ENCODE results near the gene RBBP6. TPM values are rescaled to one million over a fixed set of nuclear protein-coding genes. Genes with fewer than 3 reads are reported as not detected.
A peak's percentile ranks its signal among the peaks of the same experiment; 100 is the strongest.

Gene RBBP6
- total and polyA plus RNA-seq, 2 donors (not counting 3 experiments of a cell fraction or from before 2014, with no cell fraction given): 16.8 to 52.1 TPM

DNA sequence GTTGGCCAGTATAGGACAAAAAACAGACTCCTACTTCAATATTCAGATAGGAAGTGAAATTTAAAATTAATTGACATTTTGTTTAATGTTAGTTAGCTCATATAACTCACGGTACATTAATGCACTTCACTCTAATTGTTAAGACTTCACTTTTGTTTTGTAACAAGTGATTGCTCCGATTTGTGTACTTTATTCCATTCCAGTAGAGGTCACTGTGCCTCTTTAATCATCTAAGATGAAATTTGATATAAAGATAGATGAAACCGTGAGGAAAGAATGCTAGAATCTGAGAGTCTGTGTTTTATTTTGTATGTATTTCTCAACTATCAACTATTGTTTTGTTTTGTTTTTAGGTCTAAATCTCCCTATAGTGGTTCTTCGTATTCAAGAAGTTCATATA is 29.0 kb downstream of the RBBP6 start:
- dilution Hi-C loops (cut with MboI; ENCODE audit: extremely low pct_ligation_motif_present, low sequenced_read_pairs) (no loop called here), intact Hi-C loops (cut with micrococcal nuclease) (loop anchor here (2.0 kb wide), 1 partner anchor 236 kb away; no protein-coding TSS in a partner anchor)
- FAIRE-seq: peak; percentile 8
- H3K9ac ChIP-seq (replicated peaks; ENCODE audit: extremely low read depth, insufficient read depth, low read length): no peak overlapping the region
- H3K27me3 ChIP-seq (ENCODE audit: control insufficient read depth in 2 of 2, insufficient read depth in 2 of 2, low read length in 2 of 2): no peaks in the 10 kb centered on the region
- POLR2A ChIA-PET: interaction anchor here (1.1 kb wide), 1 partner anchor 8 kb away, joined by 4 read pairs; no protein-coding TSS in a partner anchor
- peak; percentile 39 for DNase-seq (ENCODE audit: low read depth, low spot score)
- H3K4me2 ChIP-seq (ENCODE audit: insufficient read depth, low read length): no peak overlapping the region
- CTCF ChIA-PET: interaction anchor here (0.9 to 2.6 kb wide), 8 partner anchors 12 to 244 kb away, joined by 3 to 16 read pairs (median 4); no protein-coding TSS in a partner anchor
- BruUV-seq (replicated peaks): no TSS peak
- H3K36me3 ChIP-seq (ENCODE audit: control insufficient read depth in 2 of 2, extremely low read depth in 1 of 2, insufficient read depth in 2 of 2, low read length in 2 of 2): peaks cover 32 to 58% of the 10 kb centered on the region in 2 experiments
- no peak overlapping the region for H3K4me3 ChIP-seq (replicated peaks in 1 of 3; ENCODE audit: insufficient read depth in 1 of 3, low read depth in 1 of 3, low read length in 3 of 3)
- H3K9me1 ChIP-seq (replicated peaks; ENCODE audit: control insufficient read depth, extremely low read depth, insufficient read depth, low read length): no peaks in the 10 kb centered on the region
- H3K27ac ChIP-seq (ENCODE audit: insufficient read depth, low read depth, low read length): no peak overlapping the region
- H3K79me2 ChIP-seq (ENCODE audit: control insufficient read depth, insufficient read depth, low read length): no peaks in the 10 kb centered on the region
- H3K9me3 ChIP-seq (replicated peaks; ENCODE audit: control insufficient read depth, insufficient read depth, low read length): no peaks in the 10 kb centered on the region
- no peaks in the 10 kb centered on the region for H3K4me1 ChIP-seq (ENCODE audit: control insufficient read depth, extremely low read depth, insufficient read depth, low read length)
- no peaks in the 10 kb centered on the region for H4K20me1 ChIP-seq (replicated peaks; ENCODE audit: control insufficient read depth, extremely low read depth, insufficient read depth, low read length)
- TF ChIP-seq POLR2A (IDR thresholded peaks at IDR 0.05; ENCODE audit: low read depth, low read length): no peak
- TF ChIP-seq, protein P1, sequence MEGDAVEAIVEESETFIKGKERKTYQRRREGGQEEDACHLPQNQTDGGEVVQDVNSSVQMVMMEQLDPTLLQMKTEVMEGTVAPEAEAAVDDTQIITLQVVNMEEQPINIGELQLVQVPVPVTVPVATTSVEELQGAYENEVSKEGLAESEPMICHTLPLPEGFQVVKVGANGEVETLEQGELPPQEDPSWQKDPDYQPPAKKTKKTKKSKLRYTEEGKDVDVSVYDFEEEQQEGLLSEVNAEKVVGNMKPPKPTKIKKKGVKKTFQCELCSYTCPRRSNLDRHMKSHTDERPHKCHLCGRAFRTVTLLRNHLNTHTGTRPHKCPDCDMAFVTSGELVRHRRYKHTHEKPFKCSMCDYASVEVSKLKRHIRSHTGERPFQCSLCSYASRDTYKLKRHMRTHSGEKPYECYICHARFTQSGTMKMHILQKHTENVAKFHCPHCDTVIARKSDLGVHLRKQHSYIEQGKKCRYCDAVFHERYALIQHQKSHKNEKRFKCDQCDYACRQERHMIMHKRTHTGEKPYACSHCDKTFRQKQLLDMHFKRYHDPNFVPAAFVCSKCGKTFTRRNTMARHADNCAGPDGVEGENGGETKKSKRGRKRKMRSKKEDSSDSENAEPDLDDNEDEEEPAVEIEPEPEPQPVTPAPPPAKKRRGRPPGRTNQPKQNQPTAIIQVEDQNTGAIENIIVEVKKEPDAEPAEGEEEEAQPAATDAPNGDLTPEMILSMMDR (IDR thresholded peaks at IDR 0.05; ENCODE audit: extremely low read depth in 1 of 2, insufficient read depth in 1 of 2, low read depth in 1 of 2, low read length in 2 of 2): peak; percentile 1 to 15
- no peak overlapping the region for H2AFZ ChIP-seq (ENCODE audit: low read depth, low read length)

DNA sequence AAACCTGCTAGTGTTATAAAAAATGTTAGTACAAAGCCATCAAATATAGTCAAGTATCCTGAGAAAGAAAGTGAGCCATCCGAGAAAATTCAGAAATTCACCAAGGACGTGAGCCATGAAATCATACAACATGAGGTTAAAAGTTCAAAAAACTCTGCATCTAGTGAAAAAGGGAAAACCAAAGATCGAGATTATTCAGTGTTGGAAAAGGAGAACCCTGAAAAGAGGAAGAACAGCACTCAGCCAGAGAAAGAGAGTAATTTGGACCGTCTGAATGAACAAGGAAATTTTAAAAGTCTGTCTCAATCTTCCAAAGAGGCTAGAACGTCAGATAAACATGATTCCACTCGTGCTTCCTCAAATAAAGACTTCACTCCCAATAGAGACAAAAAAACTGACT is 31.7 kb downstream of the RBBP6 start:
- no peak overlapping the region for H3K4me2 ChIP-seq (ENCODE audit: insufficient read depth, low read length)
- H3K36me3 ChIP-seq (ENCODE audit: control insufficient read depth in 2 of 2, extremely low read depth in 1 of 2, insufficient read depth in 2 of 2, low read length in 2 of 2): peaks cover 24 to 42% of the 10 kb centered on the region in 2 experiments
- CTCF ChIA-PET: no interaction called here
- no peaks in the 10 kb centered on the region for H3K9me1 ChIP-seq (replicated peaks; ENCODE audit: control insufficient read depth, extremely low read depth, insufficient read depth, low read length)
- no peaks in the 10 kb centered on the region for H3K9me3 ChIP-seq (replicated peaks; ENCODE audit: control insufficient read depth, insufficient read depth, low read length)
- H3K27me3 ChIP-seq (ENCODE audit: control insufficient read depth in 2 of 2, insufficient read depth in 2 of 2, low read length in 2 of 2): no peaks in the 10 kb centered on the region
- no peaks in the 10 kb centered on the region for H3K79me2 ChIP-seq (ENCODE audit: control insufficient read depth, insufficient read depth, low read length)
- dilution Hi-C loops (cut with MboI; ENCODE audit: extremely low pct_ligation_motif_present, low sequenced_read_pairs) (no loop called here), intact Hi-C loops (cut with micrococcal nuclease) (no loop called here)
- no peak overlapping the region for H2AFZ ChIP-seq (ENCODE audit: low read depth, low read length)
- TF ChIP-seq, protein P2, sequence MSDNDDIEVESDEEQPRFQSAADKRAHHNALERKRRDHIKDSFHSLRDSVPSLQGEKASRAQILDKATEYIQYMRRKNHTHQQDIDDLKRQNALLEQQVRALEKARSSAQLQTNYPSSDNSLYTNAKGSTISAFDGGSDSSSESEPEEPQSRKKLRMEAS (IDR thresholded peaks at IDR 0.05; ENCODE audit: insufficient read depth, insufficient read length): no peak
- TF ChIP-seq, protein P1 (IDR thresholded peaks at IDR 0.05; ENCODE audit: extremely low read depth in 1 of 2, insufficient read depth in 1 of 2, low read depth in 1 of 2, low read length in 2 of 2): no peak
- TF ChIP-seq GATA2 (IDR thresholded peaks at IDR 0.05; ENCODE audit: insufficient read depth, insufficient read length, low read depth, low read length) (no peak), MYC (IDR thresholded peaks at IDR 0.05; ENCODE audit: low read depth, low read length) (no peak), POLR2A (IDR thresholded peaks at IDR 0.05; ENCODE audit: low read depth, low read length) (no peak), FOS (IDR thresholded peaks at IDR 0.05; ENCODE audit: borderline replicate concordance, insufficient read depth, low read length) (no peak), EZH2 (IDR thresholded peaks at IDR 0.05; ENCODE audit: borderline replicate concordance, low read depth, low read length, severe bottlenecking) (no peak)
- H4K20me1 ChIP-seq (replicated peaks; ENCODE audit: control insufficient read depth, extremely low read depth, insufficient read depth, low read length): no peaks in the 10 kb centered on the region
- BruUV-seq (replicated peaks): no TSS peak
- H3K9ac ChIP-seq (replicated peaks; ENCODE audit: extremely low read depth, insufficient read depth, low read length): no peak overlapping the region
- H3K4me3 ChIP-seq (replicated peaks in 1 of 3; ENCODE audit: insufficient read depth in 1 of 3, low read depth in 1 of 3, low read length in 3 of 3): no peak overlapping the region
- POLR2A ChIA-PET: no interaction called here
- H3K27ac ChIP-seq (ENCODE audit: insufficient read depth, low read depth, low read length): no peak overlapping the region
- DNase-seq (ENCODE audit: low read depth, low spot score) (no peak), FAIRE-seq (no peak)
- no peaks in the 10 kb centered on the region for H3K4me1 ChIP-seq (ENCODE audit: control insufficient read depth, extremely low read depth, insufficient read depth, low read length)

All from endothelial cell of umbilical vein (primary cell).